CD14-positive monocyte (primary cell): Measurements from ENCODE around the gene GTF3C1. TPM values are rescaled to one million over a fixed set of nuclear protein-coding genes. Genes with fewer than 3 reads are reported as not detected.
A peak's percentile ranks its signal among the peaks of the same experiment; 100 is the strongest.

ENCODE experiments used
- DNase-seq, 3 donors: peaks; one replicate each; pipeline ENCODE4 v3.0.0-alpha.2; 2011 to 2022
- H2AFZ ChIP-seq: 2 replicates; pipeline ENCODE4 v1.6.0; 2012; ENCODE audit warnings: mild to moderate bottlenecking, low read depth, low read length, inconsistent platforms; ENCODE audit not compliant: insufficient read depth, poor library complexity, severe bottlenecking
- H3K27ac ChIP-seq, 2 donors: 1 replicate in 1 of 2; 2 replicates in 1 of 2; pipeline ENCODE4 v1.5.1; 2012 to 2013; ENCODE audit warnings: low read length in 2 of 2, control low read depth in 1 of 2, inconsistent platforms in 1 of 2, low read depth in 1 of 2, mild to moderate bottlenecking in 1 of 2
- H3K27me3 ChIP-seq, 2 donors: one replicate each; pipeline versions ENCODE4 v1.6.0 to v1.6.1; 2011 to 2013; ENCODE audit warnings: low read length in 2 of 2; ENCODE audit not compliant: control insufficient read depth in 2 of 2, insufficient read depth in 2 of 2
- H3K36me3 ChIP-seq, 2 donors: replicated peaks in 1 of 2; 1 replicate in 1 of 2; 2 replicates in 1 of 2; pipeline versions ENCODE4 v1.5.1 to v1.6.1; 2012 to 2013; ENCODE audit warnings: low read length in 2 of 2, control low read depth in 1 of 2, inconsistent platforms in 1 of 2, mild to moderate bottlenecking in 1 of 2; ENCODE audit not compliant: insufficient read depth in 2 of 2, control insufficient read depth in 1 of 2
- H3K4me1 ChIP-seq, 2 donors: 1 replicate in 1 of 2; 2 replicates in 1 of 2; pipeline versions ENCODE4 v1.5.1 to v1.6.1; 2012 to 2013; ENCODE audit warnings: low read length in 2 of 2, control low read depth in 1 of 2, inconsistent platforms in 1 of 2, mild to moderate bottlenecking in 1 of 2, moderate library complexity in 1 of 2; ENCODE audit not compliant: insufficient read depth in 2 of 2, control insufficient read depth in 1 of 2
- H3K4me2 ChIP-seq: replicated peaks from 2 replicates; pipeline ENCODE3; 2012; ENCODE audit warnings: low read length, moderate library complexity, mild to moderate bottlenecking; ENCODE audit not compliant: poor library complexity, severe bottlenecking; ENCODE audit errors: extremely low read depth
- H3K4me3 ChIP-seq, 3 experiments: fragments of 200-600 bp in 1 of 3; sonication (generic) in 1 of 3; replicated peaks in 1 of 3; 1 replicate in 2 of 3; 2 replicates in 1 of 3; pipeline ENCODE4 v1.5.1; 2011 to 2013; ENCODE audit warnings: low read length in 3 of 3, mild to moderate bottlenecking in 3 of 3, control low read depth in 2 of 3, low read depth in 2 of 3, inconsistent platforms in 1 of 3, moderate library complexity in 1 of 3
- H3K79me2 ChIP-seq: 2 replicates; pipeline ENCODE4 v1.6.0; 2012; ENCODE audit warnings: mild to moderate bottlenecking, control low read depth, inconsistent platforms, low read length, moderate library complexity; ENCODE audit not compliant: insufficient read depth
- H3K9ac ChIP-seq: 2 replicates; pipeline ENCODE4 v1.6.0; 2017; ENCODE audit warnings: low read length, mild to moderate bottlenecking; ENCODE audit not compliant: insufficient read depth, poor library complexity, severe bottlenecking
- H3K9me3 ChIP-seq, 2 donors: replicated peaks in 1 of 2; 1 replicate in 1 of 2; 2 replicates in 1 of 2; pipeline versions ENCODE4 v1.5.1 to v1.6.1; 2012 to 2013; ENCODE audit warnings: low read length in 2 of 2, control low read depth in 1 of 2; ENCODE audit not compliant: control insufficient read depth in 1 of 2, insufficient read depth in 1 of 2
- H4K20me1 ChIP-seq: 2 replicates; pipeline ENCODE4 v1.6.0; 2012; ENCODE audit warnings: mild to moderate bottlenecking, low read length, control low read depth, moderate library complexity; ENCODE audit not compliant: insufficient read depth
- H3K27ac Mint-ChIP-seq, 7 donors: one replicate each; pipeline ENCODE4 v1.8.0; 2020; ENCODE audit warnings: mild to moderate bottlenecking in 7 of 7, mixed read lengths in 7 of 7, moderate library complexity in 6 of 7, inconsistent platforms in 2 of 7
- H3K27me3 Mint-ChIP-seq, 3 donors: one replicate each; pipeline ENCODE4 v1.8.0; 2021 to 2022; ENCODE audit warnings: low read depth in 3 of 3, mild to moderate bottlenecking in 3 of 3, mixed read lengths in 3 of 3, moderate library complexity in 3 of 3, inconsistent platforms in 1 of 3
- H3K36me3 Mint-ChIP-seq, 2 donors: one replicate each; pipeline ENCODE4 v1.8.0; 2020; ENCODE audit warnings: mixed read lengths in 2 of 2, inconsistent platforms in 1 of 2, mild to moderate bottlenecking in 1 of 2
- H3K4me1 Mint-ChIP-seq: one replicate; pipeline ENCODE4 v1.8.0; 2020; ENCODE audit warnings: mild to moderate bottlenecking, mixed read lengths
- H3K4me3 Mint-ChIP-seq, 2 donors: one replicate each; pipeline ENCODE4 v1.8.0; 2020; ENCODE audit warnings: mild to moderate bottlenecking in 2 of 2, mixed read lengths in 2 of 2, moderate library complexity in 1 of 2
- H3K9me3 Mint-ChIP-seq, 7 donors: one replicate each; pipeline ENCODE4 v1.8.0; 2020 to 2022; ENCODE audit warnings: mixed read lengths in 7 of 7, mild to moderate bottlenecking in 6 of 7, moderate library complexity in 6 of 7, inconsistent platforms in 2 of 7
- WGBS: methylation state at CpG from one replicate; pipeline ENCODE4 v1.1.5; 2013; ENCODE audit warnings: missing lambda C conversion rate; ENCODE audit not compliant: insufficient coverage; 5-methylcytosine and 5-hydroxymethylcytosine counted together
- intact Hi-C, 2 donors: fragments of 100-400 bp; cut with micrococcal nuclease; formaldehyde crosslinking; loops; one replicate each; pipeline versions ENCODE4 v1.15.0 to v1.15.1; 2023
- polyA plus RNA-seq, 3 donors: library from polyadenylated mRNA; depleted of rRNA in 1 of 3; unstranded in 2 of 3; stranded (reverse) in 1 of 3; fragments of 300-500 nt in 2 of 3; fragments of >200 nt in 1 of 3; fragmentation: Illumina TruSeq in 2 of 3; gene quantifications; 1 replicate in 2 of 3; 2 replicates in 1 of 3; pipeline ENCODE4 v1.2.3, GENCODE V29; 2012 to 2021
- TF ChIP-seq, protein P1 (sequence below): fragments of 200-600 bp; IDR thresholded peaks from one replicate; pipeline ENCODE4 v1.8.0; 2022; ENCODE audit warnings: antibody characterized with exemption, mild to moderate bottlenecking

Gene GTF3C1
- polyA plus RNA-seq, 3 donors: 7.0 to 22.0 (median 12.8) TPM

DNA sequence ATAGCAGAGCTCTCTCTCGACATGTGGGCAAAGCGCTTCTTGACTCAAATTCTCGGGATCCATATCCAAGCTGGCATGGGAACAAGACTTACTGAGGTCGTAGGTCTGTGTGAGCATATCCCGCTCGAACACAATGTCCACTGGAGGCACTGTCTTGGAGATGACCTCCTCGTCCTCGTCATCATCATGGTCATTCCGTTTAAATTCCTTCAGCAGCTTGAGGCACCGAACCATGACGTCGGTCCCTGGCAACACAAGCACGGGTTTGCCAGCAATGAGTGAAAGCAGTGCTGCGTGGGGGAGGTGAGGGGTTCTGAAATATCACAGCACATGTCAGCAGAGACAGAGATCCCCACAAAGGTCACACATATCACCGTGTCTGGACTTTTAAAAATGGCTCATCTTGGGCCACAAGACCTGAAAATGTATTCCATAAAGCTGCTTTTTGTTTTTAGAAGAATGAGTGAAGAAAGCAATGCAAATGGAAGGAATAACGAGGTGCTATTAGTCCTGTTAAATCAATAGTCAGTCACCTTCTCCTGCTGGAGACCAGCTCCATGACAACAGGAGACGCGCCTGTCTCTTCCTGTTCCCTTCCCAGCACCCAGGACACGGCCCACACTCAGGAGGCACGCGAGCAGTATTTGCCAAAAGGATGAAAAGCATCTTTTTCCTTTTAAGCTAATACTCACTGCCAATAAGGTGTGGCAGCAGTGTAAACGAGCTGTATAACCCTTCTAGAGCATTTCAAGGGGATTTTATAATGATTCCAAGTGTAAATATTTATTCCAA is 37.9 kb downstream of the GTF3C1 start:
- peaks cover 54 to 97% of the 10 kb centered on the region in 2 donors for H3K36me3 ChIP-seq
- H3K27ac Mint-ChIP-seq: no peak overlapping the region

GRCh38 chr16:27508476-27508875 is 41.2 kb downstream of the GTF3C1 start:
- Histone ChIP-seq H3K79me2 (no peaks in the 10 kb centered on the region), H3K9ac (no peak overlapping the region), H3K9me3 (no peaks in the 10 kb centered on the region), H3K4me1 (no peaks in the 10 kb centered on the region), H2AFZ (no peak overlapping the region), H3K4me2 (no peak overlapping the region), H4K20me1 (no peaks in the 10 kb centered on the region), H3K4me3 (no peak overlapping the region), H3K36me3 (peaks cover 80 to 100% of the 10 kb centered on the region in 2 donors), H3K27me3 (no peaks in the 10 kb centered on the region), H3K27ac (no peak overlapping the region)
- Mint-ChIP-seq H3K36me3 (peaks cover 94 to 97% of the 10 kb centered on the region in 2 donors), H3K27me3 (peaks cover 0 to 3% (median 1%) of the 10 kb centered on the region in 3 donors), H3K27ac (peak overlapping the region in 1 of 7 donors; percentile 54), H3K4me1 (no peaks in the 10 kb centered on the region), H3K9me3 (no peaks in the 10 kb centered on the region), H3K4me3 (no peak overlapping the region)
- 100% methylated on average over 1 of the region's 9 CpGs for WGBS
- DNase-seq: no peak
- TF ChIP-seq, protein P1, sequence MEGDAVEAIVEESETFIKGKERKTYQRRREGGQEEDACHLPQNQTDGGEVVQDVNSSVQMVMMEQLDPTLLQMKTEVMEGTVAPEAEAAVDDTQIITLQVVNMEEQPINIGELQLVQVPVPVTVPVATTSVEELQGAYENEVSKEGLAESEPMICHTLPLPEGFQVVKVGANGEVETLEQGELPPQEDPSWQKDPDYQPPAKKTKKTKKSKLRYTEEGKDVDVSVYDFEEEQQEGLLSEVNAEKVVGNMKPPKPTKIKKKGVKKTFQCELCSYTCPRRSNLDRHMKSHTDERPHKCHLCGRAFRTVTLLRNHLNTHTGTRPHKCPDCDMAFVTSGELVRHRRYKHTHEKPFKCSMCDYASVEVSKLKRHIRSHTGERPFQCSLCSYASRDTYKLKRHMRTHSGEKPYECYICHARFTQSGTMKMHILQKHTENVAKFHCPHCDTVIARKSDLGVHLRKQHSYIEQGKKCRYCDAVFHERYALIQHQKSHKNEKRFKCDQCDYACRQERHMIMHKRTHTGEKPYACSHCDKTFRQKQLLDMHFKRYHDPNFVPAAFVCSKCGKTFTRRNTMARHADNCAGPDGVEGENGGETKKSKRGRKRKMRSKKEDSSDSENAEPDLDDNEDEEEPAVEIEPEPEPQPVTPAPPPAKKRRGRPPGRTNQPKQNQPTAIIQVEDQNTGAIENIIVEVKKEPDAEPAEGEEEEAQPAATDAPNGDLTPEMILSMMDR: no peak
- intact Hi-C loops: no loop called here

More for the DNA sequence above, 37.9 kb downstream of the GTF3C1 start:
- Histone ChIP-seq H3K9ac (no peak overlapping the region), H3K4me2 (no peak overlapping the region), H3K4me3 (no peak overlapping the region), H4K20me1 (no peaks in the 10 kb centered on the region), H3K9me3 (no peaks in the 10 kb centered on the region), H2AFZ (no peak overlapping the region), H3K79me2 (no peaks in the 10 kb centered on the region), H3K27ac (no peak overlapping the region), H3K4me1 (no peaks in the 10 kb centered on the region), H3K27me3 (no peaks in the 10 kb centered on the region)
- peaks cover 78 to 84% of the 10 kb centered on the region in 2 donors for H3K36me3 Mint-ChIP-seq
- intact Hi-C loops: no loop called here
- peaks cover 0 to 1% (median 0%) of the 10 kb centered on the region in 3 donors for H3K27me3 Mint-ChIP-seq
- 97% methylated on average over 17 of the region's 22 CpGs for WGBS
- H3K4me1 Mint-ChIP-seq: no peaks in the 10 kb centered on the region
- H3K4me3 Mint-ChIP-seq: no peak overlapping the region
- H3K9me3 Mint-ChIP-seq: no peaks in the 10 kb centered on the region
- TF ChIP-seq, protein P1: no peak
- DNase-seq: no peak
